Measurements from ENCODE around the gene LMO4.

LMO4 gene

GRCh38 chr1:87329051-87329525 is 408 bp downstream of the LMO4 start:
- DNase-seq = peak; percentile 27

- peak; percentile 34 for DNase-seq
Measured at GRCh38 chr1:87329526-87330056, 911 bp downstream of the LMO4 start.

DNA sequence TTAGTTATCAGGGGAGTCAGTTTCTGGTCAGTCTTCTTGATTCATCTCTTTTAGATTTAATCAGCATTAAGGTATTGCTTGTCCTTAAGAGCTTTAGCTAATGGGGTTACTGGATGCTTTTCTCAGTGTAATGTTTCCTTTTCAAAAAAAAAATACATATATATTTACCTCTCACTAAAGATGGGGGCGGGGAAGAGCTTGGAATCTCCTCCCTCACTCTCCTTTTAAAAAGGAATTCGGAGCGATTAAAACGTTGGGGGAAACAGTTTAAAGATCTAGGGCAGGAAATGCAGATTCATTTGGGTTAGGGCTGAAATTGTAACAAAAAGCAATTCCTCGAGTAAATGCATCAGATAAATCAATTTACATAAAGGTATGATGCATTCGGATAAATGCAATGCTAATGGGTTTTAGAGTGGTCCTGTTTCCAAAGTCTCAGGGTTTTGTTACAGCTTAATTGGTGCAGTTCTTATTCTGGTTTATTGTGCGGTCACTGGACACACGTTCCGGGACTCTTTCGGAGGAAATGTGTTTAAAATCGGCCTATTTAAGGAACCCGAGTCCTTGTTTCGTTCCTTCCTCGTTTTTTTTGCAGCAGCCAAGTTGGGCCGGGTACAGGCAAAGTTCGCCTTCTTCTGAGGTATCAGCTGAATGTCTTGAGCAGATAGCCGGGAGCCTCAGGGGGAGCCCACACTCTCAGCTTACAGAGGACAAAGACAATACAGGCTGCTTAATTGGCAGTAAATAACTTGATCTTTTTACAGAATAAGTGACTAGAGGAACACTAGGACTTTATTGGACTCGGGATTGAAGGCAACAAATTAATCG is 1.6 kb downstream of the LMO4 start:
- peak; percentile 26 for DNase-seq

DNA sequence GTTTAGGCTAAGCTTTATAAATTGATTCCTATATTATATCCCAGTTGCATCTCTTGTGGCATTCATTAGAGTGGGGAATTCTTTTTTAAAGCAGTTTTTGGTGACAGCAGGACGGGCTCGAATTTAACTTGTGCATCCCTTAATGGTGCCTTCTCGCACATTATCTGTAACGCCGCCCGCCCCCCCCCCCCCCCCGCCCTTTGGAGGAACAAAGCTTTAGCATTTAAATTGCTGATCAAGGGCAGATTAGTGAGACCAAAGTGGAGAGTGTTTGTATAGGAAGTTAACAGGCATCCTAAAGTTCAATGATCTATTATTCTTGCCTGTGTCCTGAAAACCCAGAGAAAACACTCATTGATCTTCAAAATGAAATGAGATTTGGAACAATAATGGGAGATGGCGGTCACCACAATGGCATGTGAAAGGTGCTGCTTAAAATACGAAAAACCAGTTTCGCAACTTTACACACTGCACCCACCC is 2.2 kb downstream of the LMO4 start:
- DNase-seq = peak; percentile 37

GRCh38 chr1:87331365-87332241 is 2.9 kb downstream of the LMO4 start:
- DNase-seq = peak; percentile 55

- peak; percentile 29 for DNase-seq
Measured at GRCh38 chr1:87333692-87334347, 5.1 kb downstream of the LMO4 start.

DNA sequence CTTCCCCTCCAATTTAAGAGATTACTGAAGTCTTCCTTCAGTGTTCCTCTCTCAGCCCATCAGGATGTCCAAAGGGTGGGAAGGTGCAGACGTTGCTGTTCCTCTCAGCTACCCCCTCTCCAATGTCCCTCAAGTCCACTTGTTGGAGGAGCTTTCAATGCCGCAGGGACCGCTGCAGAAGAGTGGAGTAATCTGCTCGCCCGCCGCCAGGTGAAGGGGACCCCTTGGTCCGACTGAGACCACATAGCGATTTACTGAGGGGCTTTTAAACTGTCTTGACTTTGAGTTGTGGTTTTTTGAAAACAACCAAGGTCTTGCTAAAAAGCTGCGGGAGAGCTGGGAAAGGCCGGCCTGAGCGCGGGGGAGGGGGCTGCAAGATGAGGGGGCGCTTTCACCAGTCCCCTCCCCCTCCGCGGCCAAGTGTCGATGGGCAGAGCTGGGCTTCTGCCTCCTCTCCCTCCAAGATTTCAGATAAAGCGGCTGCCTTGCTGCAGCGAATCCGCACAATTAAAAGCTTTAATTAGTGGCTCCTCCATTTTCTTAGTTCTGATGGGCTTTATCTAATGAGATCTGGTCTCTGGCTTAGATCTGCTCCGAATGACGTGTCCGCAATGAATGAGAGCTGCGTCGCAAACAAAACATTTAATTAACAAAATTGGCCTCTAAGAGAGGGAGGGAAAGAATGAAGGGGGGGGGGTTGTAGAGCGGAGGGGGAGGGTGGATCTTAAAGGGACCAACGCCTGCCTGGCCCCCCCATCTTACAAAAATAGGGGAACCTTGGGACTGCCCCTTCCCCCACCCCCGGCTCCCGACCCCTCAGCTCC is 5.9 kb downstream of the LMO4 start:
- peak; percentile 31 for DNase-seq

DNA sequence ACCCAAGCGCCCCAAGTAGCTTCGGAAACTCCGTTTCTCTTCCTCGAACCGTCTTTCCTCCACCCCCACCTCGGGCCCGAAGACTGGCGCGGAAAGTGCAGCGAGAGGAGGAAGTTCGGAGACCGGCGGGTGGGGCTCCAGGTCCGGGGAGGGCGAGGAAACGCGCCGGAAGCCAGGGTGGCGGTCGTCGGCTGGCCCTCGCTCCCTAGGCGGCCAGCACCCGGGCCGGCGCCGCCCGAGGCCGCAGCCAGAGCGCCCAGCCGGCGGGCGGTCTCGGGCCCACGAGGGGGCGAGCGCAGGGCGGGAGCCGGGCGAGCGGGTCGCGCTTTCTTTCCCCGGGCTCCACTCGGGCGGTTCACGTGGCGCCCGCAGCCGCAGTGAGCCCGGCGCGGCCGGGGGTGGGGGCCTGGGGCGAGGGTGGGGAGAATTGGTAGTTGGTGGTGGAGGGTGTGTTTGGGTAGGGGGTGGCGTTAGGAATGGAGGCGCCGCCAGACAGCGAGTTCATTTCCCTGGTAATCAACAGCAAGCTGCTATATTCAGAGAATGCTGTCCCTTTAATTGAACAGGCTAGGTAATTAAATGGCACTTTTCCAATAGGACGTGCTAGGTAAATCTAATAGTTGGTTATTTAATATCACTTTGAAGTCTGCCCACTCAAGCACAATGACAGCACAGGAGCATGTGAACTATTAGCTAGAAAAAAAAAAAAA is 6.7 kb downstream of the LMO4 start:
- peak; percentile 61 for DNase-seq

DNA sequence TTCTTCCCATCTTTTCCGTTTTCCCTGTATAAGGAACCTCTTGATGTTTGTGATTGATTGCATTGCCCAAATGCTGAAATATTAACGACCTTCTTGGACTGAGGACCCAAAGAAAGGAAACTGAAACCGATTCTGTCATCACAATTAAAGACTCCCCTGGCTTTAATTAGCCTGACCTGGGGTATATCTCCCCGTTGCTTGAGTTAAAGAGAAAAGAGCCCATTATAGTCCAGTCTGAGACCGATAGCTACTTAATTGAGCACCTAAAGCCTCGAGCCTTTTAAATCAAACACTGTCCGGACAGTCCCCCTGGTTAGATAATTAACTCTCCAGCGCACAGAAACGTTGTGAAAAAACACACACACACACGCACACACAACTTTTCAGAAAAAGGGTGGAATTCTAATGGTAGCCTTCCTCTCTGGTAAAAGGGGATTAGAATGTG is 8.0 kb downstream of the LMO4 start:
- DNase-seq = no peak

- no peak for DNase-seq
Measured at GRCh38 chr1:87337606-87338005, 8.9 kb downstream of the LMO4 start.

GRCh38 chr1:87338566-87338965 is 9.9 kb downstream of the LMO4 start:
- DNase-seq = no peak

DNA sequence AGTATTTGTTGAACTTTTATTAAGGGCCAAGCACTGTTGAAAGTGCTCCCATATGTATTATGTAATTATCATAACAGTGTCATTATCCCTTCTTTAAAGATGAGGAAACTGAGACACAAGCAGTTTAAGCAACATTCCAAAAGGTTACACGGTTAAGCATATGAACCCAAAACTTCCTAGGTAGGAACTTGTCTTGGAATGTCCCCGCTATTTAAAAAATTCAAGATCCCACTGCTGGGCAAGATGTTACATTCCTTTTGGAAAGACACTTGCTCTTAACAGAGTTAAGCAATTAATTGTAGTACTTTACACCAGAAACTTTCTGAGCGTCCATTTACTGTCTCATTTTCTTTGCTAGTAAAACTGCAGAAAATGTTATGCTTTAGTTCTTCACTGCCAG is 15.6 kb downstream of the LMO4 start:
- DNase-seq = no peak

- no peak for DNase-seq
Measured at GRCh38 chr1:87346130-87346814, 17.6 kb downstream of the LMO4 start.

GRCh38 chr1:87348341-87349019 is 19.8 kb downstream of the LMO4 start:
- no peak for DNase-seq

DNA sequence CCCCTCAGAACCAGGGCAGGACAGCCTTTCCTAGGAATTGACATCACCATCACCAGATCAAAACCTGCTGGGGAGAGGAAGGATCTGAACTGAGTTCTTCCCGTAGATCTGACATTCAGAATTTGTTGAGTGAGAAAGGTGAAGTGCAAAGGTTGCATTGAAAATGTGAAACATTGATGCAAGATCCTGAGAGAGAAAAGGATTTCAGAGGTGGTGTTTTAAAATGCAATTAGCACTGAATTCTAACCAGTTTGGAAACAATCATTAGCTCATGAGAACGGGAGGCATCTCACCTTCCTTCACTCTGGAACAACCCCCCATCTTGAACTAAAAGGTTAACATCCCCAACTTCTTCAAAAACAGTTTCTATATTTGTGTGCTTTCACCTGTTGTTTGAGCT is 20.4 kb downstream of the LMO4 start:
- DNase-seq = no peak

- DNase-seq = no peak
Measured at GRCh38 chr1:87355894-87356293, 27.2 kb downstream of the LMO4 start.

DNA sequence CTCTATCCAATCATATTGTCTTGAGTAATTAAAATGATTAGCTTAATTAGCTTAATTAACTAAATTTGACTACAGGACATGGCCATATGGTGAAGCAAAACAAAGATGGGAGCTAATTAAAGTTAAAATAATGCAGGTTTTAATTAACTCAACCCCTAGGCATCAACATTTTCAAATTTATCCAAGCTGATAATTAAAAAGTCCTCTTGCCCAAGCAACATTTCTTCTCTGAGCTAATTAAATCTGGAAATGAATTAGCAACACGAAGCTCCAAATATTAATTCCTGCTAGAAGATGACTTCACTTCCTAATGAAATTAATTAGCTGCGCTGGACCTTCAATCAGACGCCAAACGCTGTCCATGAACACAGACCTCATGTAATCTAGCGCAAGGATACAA is 27.9 kb downstream of the LMO4 start:
- DNase-seq = no peak

DNA sequence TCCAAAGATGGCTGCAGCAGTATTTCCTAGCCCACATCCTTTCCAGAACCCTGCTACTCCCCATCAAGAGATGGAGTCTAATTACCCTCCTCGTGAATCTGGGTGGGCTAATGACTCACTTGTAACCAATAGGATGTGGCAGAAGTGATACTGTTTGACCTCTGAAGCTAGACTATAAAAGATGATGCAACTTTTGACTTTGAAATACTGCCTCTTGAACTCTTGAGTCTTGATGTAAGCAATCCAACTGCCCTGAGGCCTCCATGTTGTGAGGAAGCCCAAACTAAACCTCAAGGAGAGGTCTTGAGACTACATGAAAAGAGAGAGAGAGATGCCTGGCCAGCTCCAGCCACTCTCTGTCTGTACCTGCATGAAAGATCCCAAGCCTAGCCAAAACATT is 29.5 kb downstream of the LMO4 start:
- no peak for DNase-seq

DNA sequence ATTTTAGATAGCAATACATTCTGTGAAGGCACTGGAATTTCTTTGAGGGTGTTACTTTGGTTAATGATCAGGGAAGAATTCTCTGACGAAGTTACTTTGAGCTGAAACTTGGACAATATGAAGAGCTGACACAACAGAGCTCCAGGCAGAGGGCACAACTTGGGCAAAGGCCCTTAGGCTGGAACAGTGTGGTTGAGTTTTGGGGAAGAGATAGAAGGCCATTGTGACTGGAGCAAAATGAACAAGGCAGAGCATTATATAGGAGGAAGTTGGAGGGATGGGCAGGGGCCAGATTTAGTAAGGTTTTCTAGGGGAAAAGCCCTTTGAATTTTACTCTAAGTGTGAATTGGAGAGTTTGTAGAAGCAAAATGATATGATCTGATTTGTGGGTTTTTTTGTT is 30.9 kb downstream of the LMO4 start:
- DNase-seq = no peak
